ENCODE results near the gene OBP2A.

OBP2A gene

DNA sequence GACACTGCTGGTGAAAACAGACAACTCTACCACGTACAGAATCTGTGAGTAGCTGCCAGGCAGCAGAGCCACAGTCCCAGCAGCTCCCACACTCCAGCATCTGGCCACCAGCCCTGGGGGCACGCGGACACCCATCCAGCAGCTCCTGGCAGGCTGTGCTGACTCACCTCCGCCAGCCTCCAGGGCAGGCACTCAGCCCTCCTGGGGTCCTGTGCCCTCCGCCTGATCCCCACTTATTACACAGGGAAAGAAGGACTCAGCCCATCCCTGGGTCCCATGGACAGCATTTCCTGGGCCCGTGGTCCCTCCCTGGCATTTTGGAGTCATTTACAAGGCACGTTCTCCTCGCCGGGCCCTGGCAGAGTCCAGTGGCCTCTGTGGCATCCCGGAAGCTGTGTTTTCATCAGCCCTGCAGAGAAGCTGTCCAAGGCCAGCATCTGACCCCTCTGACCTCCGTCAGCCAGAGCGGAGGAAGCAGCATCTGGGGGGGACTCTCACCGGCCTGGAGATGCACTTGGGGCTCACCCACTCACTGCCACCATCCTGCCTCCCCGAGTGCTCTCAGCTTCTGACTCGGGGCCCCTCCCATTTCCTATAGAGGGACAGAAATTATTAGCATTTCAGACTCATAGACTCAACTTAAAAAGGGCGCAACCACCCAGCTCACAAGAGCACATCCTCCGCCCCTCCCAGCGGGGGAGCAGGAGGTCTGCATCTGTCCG, 37.2 kb downstream of the OBP2A start:
- TF ChIP-seq YY1 (IDR thresholded peaks at IDR 0.05; ENCODE audit: low read depth) (no peak), NFIC (IDR thresholded peaks at IDR 0.05) (no peak), TAF1 (IDR thresholded peaks at IDR 0.05; ENCODE audit: low read depth) (no peak), TCF12 (IDR thresholded peaks at IDR 0.05; ENCODE audit: low read depth) (no peak), ZBTB7A (IDR thresholded peaks at IDR 0.05; ENCODE audit: low read depth) (no peak), CEBPB (IDR thresholded peaks at IDR 0.05) (no peak), TEAD4 (IDR thresholded peaks at IDR 0.05) (no peak), CREB1 (IDR thresholded peaks at IDR 0.05; ENCODE audit: low read depth) (no peak), EGR1 (IDR thresholded peaks at IDR 0.05) (no peak), EP300 (IDR thresholded peaks at IDR 0.05; ENCODE audit: borderline replicate concordance) (no peak), FOXM1 (IDR thresholded peaks at IDR 0.05; ENCODE audit: borderline replicate concordance, low read depth) (no peak), RAD21 (IDR thresholded peaks at IDR 0.05; ENCODE audit: low read depth) (no peak)
- TF ChIP-seq, protein P1, sequence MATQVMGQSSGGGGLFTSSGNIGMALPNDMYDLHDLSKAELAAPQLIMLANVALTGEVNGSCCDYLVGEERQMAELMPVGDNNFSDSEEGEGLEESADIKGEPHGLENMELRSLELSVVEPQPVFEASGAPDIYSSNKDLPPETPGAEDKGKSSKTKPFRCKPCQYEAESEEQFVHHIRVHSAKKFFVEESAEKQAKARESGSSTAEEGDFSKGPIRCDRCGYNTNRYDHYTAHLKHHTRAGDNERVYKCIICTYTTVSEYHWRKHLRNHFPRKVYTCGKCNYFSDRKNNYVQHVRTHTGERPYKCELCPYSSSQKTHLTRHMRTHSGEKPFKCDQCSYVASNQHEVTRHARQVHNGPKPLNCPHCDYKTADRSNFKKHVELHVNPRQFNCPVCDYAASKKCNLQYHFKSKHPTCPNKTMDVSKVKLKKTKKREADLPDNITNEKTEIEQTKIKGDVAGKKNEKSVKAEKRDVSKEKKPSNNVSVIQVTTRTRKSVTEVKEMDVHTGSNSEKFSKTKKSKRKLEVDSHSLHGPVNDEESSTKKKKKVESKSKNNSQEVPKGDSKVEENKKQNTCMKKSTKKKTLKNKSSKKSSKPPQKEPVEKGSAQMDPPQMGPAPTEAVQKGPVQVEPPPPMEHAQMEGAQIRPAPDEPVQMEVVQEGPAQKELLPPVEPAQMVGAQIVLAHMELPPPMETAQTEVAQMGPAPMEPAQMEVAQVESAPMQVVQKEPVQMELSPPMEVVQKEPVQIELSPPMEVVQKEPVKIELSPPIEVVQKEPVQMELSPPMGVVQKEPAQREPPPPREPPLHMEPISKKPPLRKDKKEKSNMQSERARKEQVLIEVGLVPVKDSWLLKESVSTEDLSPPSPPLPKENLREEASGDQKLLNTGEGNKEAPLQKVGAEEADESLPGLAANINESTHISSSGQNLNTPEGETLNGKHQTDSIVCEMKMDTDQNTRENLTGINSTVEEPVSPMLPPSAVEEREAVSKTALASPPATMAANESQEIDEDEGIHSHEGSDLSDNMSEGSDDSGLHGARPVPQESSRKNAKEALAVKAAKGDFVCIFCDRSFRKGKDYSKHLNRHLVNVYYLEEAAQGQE (IDR thresholded peaks at IDR 0.05; ENCODE audit: low read depth) = no peak
- TF ChIP-seq, protein P2, sequence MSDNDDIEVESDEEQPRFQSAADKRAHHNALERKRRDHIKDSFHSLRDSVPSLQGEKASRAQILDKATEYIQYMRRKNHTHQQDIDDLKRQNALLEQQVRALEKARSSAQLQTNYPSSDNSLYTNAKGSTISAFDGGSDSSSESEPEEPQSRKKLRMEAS (IDR thresholded peaks at IDR 0.05) = no peak
- TF ChIP-seq, protein P3, sequence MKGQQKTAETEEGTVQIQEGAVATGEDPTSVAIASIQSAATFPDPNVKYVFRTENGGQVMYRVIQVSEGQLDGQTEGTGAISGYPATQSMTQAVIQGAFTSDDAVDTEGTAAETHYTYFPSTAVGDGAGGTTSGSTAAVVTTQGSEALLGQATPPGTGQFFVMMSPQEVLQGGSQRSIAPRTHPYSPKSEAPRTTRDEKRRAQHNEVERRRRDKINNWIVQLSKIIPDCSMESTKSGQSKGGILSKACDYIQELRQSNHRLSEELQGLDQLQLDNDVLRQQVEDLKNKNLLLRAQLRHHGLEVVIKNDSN (IDR thresholded peaks at IDR 0.05) = no peak

DNA sequence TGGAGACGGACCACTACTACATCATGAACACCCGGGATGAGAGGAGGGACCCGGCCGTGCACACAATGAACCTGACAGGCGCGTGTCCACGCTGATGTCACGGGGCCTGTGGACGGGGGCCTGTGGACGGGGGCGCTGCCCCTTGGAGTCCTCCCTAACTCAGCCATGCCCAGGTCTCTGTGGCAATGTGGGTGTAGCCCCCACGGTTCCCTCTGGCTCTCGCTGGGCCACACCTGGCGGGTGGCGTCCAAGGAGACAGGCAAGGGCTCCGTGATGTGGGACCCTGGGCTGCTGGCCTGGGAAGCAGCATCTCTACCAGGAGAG, 37.7 kb downstream of the OBP2A start:
- TF ChIP-seq YY1 (IDR thresholded peaks at IDR 0.05; ENCODE audit: low read depth) = no peak
- no peak for TF ChIP-seq RAD21 (IDR thresholded peaks at IDR 0.05; ENCODE audit: low read depth)

DNA sequence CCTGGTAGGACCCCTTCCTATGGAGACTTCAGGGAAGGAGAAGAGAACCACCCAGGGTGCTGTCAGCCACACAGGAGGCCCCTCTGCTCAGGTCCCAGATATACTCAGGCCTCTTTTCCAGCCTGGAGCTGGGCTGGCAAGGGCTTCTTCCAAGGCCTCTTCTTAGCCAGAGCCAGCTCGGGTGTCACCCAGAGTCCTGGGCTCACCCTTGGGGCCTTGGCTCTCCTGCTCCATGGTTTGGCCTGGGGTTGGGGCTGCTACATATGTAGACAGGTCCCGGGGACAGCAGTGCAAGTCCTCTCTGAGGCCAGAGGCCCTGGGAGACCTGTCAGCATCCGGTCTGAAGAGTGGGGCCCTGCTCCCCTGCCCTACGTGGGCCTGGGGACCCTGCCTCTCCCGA, 38.4 kb downstream of the OBP2A start:
- TF ChIP-seq RAD21 (IDR thresholded peaks at IDR 0.05; ENCODE audit: low read depth) (no peak), CEBPB (IDR thresholded peaks at IDR 0.05) (no peak), TEAD4 (IDR thresholded peaks at IDR 0.05) (no peak), NFIC (IDR thresholded peaks at IDR 0.05) (no peak), YY1 (IDR thresholded peaks at IDR 0.05; ENCODE audit: low read depth) (no peak), TCF12 (IDR thresholded peaks at IDR 0.05; ENCODE audit: low read depth) (no peak), TAF1 (IDR thresholded peaks at IDR 0.05; ENCODE audit: low read depth) (no peak)
- TF ChIP-seq, protein P2 (IDR thresholded peaks at IDR 0.05) = no peak
- TF ChIP-seq, protein P3 (IDR thresholded peaks at IDR 0.05) = no peak

DNA sequence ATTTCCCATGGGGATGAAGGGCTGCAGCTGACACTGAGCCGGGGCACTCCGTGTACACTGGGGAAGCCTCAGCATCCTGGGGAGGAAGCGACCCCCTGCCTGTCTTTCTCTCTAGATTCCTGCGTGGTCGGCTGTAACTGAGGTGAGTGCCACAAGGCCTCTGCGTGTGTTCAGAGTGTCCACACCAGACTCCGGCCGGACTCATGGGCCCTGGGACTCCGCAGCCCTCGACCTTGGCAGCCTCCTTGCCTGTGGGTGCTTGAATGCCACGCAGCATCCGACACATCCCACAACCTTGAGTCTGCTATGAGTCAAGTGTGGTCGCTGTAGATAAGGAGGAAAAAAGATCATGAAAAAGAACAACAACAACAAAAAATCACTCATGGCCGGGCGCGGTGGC, 39.0 kb downstream of the OBP2A start:
- TF ChIP-seq, protein P3 (IDR thresholded peaks at IDR 0.05) = no peak
- TF ChIP-seq, protein P2 (IDR thresholded peaks at IDR 0.05) = no peak
- TF ChIP-seq FOXM1 (IDR thresholded peaks at IDR 0.05; ENCODE audit: borderline replicate concordance, low read depth) = no peak
- TF ChIP-seq EP300 (IDR thresholded peaks at IDR 0.05; ENCODE audit: borderline replicate concordance) = no peak
- TF ChIP-seq NFIC (IDR thresholded peaks at IDR 0.05) = no peak
- no peak for TF ChIP-seq EGR1 (IDR thresholded peaks at IDR 0.05)
- TF ChIP-seq RAD21 (IDR thresholded peaks at IDR 0.05; ENCODE audit: low read depth) = no peak
- TF ChIP-seq, protein P1 (IDR thresholded peaks at IDR 0.05; ENCODE audit: low read depth) = no peak
- TF ChIP-seq YY1 (IDR thresholded peaks at IDR 0.05; ENCODE audit: low read depth) = no peak
- TF ChIP-seq ZBTB7A (IDR thresholded peaks at IDR 0.05; ENCODE audit: low read depth) = no peak
- TF ChIP-seq TCF12 (IDR thresholded peaks at IDR 0.05; ENCODE audit: low read depth) = no peak
- no peak for TF ChIP-seq CEBPB (IDR thresholded peaks at IDR 0.05)
- no peak for TF ChIP-seq TAF1 (IDR thresholded peaks at IDR 0.05; ENCODE audit: low read depth)
- TF ChIP-seq CREB1 (IDR thresholded peaks at IDR 0.05; ENCODE audit: low read depth) = no peak
- no peak for TF ChIP-seq TEAD4 (IDR thresholded peaks at IDR 0.05)

DNA sequence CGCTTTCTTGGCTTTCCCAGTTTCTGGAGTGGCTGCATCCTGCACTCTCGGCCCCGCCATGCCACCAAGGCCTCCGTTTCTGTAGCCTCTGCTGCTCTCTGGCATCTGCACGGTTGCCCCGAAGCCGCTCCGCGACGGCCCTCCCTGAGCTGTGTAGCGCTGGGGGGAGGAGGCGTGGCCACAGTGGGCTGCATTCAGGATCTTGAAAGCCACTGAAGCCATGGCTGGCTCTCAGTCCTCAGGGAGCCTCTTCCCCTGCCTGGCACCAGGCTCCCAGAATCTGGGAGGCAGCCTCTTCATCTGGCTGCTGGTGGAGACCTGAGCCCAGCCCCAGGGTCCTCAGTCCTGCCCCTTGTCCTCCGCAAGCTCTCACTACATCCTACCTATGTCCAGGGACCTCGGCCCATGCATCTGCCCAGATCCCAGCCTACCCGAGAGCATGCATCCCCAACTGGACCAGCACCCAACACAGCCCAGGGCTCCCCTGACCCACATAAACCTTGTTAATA, 40.7 kb downstream of the OBP2A start:
- no peak for TF ChIP-seq CREB1 (IDR thresholded peaks at IDR 0.05; ENCODE audit: low read depth)
- TF ChIP-seq TAF1 (IDR thresholded peaks at IDR 0.05; ENCODE audit: low read depth) = no peak
- TF ChIP-seq, protein P1 (IDR thresholded peaks at IDR 0.05; ENCODE audit: low read depth) = no peak
- TF ChIP-seq FOXM1 (IDR thresholded peaks at IDR 0.05; ENCODE audit: borderline replicate concordance, low read depth) = no peak
- no peak for TF ChIP-seq TCF12 (IDR thresholded peaks at IDR 0.05; ENCODE audit: low read depth)
- no peak for TF ChIP-seq NFIC (IDR thresholded peaks at IDR 0.05)
